HG03095 (cell line): ENCODE measurements around the gene ADAMTS8.
"Not testable (repeated sequence)": the region's sequence is repeated elsewhere in the genome, so short reads cannot be mapped to it uniquely, and the experiment has no call there.

Source experiments
- ATAC-seq: cut with Tn5 transposase; IDR thresholded peaks from one replicate; pipeline ENCODE4 v1.9.1; 2021; ENCODE audit warnings: moderate library complexity; ENCODE audit not compliant: unreplicated experiment

Gene ADAMTS8

DNA sequence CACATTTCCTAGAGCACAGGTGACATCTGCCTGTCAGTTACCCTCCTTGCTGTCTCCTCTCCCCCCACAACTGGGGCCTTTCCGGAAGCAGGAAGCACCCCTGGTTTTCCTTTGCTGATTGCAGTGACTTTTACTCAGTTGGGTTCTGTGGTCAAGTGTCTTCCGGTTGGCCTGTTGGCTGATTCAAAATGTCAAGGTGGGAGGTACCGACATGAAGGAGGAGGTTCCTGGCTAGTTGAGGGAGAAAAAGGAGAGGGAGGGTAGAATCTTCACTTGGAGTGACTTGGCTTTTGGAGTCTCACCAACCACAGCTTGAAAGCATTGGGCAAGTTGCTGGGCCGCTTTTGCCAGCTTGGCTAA lies 10.7 kb upstream of the ADAMTS8 start:
- no peak for ATAC-seq

DNA sequence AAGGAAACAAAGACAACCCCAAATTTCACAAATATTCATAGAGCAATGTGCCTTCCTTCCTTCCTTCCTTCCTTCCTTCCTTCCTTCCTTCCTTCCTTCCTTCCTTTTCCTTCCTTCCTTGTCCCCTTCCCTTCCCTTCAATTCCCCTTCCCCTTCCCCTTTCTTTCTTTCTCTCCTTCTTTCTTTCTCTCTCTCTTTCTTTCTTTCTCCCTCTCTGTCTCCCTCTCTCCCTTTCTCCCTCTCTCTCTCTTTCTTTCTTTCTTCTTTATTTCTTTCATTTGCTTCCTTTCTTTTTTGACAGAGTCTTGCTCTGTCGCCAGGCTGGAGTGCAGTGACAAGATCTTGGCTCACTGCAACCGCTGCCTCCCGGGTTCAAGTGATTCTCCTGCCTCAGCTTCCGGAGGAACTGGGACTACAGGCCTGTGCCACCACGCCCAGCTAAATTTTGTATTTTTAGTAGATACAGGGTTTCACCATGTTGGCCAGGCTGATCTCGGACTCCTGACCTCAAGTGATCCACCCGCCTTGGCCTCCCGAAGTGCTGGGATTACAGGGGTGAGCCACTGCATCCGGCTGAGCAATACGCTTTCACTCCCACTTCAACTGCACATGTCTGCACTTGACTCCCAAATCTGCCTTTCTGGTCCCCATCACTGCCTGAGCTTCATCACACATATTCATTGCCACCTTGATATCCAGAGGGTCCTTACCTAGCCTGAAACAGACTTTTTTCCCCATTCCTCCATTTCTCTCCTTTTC lies 10.2 kb upstream of the ADAMTS8 start:
- ATAC-seq, result not testable (repeated sequence)

DNA sequence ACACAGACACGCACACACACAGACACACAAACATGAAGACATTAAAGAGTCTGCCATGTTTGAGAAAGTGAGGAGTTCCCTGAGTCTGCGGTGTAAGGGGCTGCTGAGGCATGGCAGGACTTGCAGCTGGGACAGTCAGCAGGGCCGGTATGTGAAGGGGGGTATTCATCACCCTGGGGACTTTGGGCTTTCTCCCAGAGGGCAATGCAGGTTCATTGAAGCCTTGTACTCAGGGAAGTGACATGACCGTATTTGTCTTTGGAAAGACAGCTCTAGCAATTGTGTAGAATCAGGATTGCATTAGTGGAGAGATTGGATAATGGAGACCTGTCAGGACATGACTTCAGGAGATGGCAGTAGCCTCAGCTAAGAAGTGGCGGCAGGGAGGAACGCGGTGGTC lies 9.4 kb upstream of the ADAMTS8 start:
- no peak for ATAC-seq

DNA sequence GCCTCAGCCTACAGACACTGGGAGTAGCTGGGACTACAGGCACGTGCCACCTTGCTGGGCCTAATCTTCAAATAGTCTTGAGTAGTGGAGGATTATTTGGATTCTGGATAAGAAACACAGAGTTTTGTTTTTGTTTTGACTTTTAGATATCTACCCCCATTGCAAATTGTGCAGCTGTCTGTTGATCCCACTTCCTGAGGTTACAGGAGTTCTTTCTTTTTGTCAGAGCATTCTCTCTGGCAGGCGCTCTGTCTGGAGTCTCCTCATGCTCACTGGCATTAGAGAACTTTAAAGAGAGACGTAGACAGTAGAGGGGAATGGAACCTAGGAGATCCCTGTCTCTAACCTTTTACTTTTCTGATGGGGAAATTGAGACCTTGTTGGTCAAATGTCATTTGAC lies 7.8 kb upstream of the ADAMTS8 start:
- no peak for ATAC-seq

DNA sequence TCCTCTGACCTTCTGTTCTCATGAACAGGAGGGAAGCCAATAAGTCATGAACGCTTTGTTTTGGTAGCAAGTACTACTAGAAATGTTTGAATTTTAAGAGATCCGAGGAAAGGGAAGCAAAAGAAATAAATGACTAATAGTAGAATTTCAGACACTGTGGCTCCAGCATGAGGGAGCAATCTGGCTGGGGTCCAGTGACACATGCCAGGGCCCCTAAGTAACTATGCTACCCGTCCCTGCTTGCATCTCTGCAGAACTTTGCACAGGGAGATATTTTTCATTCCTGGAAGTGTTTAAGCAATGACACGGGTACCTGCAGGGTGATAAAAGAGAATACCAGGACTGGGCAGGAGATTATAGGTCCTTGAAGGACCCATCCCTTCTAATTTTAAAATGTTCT lies 7.3 kb upstream of the ADAMTS8 start:
- ATAC-seq, result no peak

DNA sequence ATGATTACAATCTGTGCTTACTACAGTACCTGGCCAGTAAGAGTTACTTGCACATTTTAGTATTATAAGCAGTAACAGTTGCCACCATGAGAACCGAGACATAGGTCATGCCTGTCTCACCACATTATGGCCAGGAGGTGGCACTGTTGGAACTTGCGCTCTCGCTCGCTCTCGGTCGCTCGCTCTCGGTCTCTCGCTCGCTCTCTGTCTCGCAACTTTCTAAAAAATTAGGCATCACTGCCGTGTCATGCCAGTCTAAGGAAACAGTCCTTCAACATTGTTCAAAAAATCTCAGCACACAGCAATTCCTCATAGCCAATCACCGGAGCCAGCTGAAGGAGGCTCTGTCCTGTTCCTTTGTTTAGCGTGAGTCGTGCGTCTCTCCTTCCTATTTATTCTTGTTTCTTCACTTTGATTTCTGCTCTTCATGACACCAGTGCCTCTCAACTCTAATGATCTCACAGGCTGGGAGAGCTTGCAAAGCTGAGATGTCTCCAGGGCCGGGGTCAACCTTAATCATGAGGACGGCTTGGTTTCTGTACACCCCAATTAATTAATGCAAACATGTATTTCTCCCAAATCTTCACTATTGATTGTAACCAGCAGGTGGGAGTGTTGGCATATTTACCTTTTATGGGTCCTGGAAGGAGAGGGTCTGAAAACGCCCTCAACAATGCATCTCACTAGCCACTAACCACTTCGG lies 6.3 kb upstream of the ADAMTS8 start:
- peak; percentile 89 for ATAC-seq

GRCh38 chr11:130433357-130433756 lies 4.9 kb upstream of the ADAMTS8 start:
- no peak for ATAC-seq

DNA sequence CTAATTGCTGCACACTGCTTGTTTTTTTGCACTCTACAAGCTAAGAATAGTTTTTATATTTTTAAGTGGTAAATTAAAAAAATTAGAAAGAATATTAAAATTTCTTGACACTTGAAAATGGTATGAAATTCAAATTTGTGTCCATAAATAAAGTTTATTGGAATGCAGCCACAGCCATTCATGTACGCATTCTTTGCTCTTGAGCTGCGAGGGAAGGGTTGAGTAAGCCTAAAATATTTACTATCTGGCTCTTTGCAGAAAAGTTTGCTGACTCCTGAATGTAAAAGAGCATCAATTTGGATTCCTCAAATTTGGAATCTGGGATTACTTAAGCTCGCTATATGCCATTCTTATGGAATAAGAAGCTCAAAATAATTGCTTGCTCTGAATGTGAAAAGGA lies 3.4 kb upstream of the ADAMTS8 start:
- no peak for ATAC-seq

DNA sequence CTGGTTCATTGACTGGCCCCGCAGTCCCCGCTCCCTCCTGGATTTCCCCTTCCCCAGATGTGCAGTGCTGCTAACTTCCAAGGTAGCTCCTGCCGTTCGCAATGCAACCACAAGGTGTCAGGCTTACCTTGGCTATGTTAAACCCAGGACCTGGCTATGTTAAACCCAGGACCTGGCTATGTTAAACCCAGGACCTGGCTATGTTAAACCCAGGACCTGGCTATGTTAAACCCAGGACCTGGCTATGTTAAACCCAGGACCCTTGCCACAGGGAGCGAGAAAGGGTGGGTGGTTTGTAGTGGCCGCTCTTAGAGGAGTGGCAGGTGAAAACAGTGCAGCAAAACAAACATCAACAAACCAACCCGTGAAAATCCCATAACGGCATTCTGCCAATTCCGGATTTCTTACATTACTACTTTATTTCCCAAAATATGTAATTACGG lies 2.9 kb upstream of the ADAMTS8 start:
- no peak for ATAC-seq

DNA sequence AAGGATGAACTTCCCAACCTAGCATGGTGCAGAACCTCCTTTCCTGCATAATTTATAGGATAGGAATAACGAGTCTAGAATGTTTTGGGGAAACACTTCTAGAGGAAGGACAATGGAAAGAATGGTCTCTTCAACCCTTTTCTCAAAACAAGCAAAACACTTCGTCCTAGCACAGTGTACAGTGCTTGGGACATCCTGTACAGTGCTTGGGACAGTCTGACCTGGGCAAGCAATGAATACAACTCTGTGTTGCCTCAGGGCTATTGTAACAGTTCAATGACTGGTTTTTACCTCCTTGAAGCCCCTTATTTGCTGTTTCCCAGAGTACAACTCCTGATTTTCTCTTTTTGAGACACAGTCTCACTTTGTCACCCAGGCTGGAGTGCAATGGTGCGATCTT lies 1.6 kb upstream of the ADAMTS8 start:
- no peak for ATAC-seq

- no peak for ATAC-seq
These were observed 792 bp upstream of the ADAMTS8 start for GRCh38 chr11:130429120-130429681.

DNA sequence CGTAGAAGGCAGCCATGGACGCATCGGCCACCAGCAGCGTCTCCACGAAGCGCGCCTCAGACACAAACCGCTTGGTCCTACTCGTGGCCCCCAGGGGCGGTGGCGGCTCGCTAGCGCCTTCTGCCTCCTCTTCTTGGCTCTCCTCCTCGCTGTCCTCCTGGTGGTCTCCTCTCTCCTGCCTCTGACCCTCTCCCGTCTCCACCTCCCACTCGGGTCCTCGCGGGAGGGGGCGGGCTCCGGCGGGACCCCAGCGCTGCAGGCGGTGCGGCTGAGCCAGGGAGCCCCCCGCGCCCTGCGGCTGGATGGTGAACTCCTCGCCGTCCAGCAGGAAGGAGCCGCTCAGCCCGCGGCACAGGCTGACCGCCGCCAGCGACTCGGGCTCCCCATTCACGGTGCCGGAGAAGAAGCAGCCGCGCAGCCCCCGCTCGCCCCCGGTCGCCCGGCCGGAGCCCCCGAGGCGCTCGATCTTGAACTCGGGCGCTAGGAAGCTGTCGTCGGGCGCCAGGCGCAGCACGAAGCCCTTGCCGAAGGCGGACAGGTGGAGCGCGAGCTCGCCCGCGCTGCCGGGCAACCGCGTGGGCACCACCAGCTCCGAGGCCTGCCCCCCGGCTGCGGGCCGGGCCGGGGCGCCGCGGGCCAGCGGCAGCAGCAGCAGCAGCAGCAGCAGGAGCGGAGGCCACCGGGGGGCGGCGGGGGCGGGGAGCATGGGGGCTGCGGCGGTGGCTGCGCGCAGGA lies 661 bp downstream of the ADAMTS8 start:
- no peak for ATAC-seq

DNA sequence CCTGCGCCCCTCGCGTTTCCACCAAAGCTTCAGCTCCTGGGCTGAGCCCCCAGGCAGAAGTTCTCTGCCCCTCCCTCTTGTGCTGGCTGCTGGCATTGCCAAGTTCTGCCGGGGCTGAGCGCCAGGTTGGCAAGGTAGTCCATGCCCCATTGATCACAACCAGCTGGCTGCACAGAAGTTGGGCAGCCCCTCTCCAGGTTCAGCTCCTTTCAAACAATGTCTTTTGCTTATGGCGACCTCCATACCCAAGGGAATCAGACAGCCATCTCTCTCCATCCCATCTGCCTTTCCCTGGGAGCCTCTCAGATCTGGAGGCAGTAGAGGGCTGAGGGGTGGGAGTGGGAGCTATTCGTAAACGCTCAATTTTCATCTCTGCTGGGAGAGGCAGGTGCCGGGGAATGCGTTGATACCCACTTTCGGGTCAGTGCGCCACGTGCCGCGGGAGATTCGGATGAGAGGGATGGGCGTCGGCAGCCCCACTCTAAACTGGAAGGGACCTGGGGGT lies 1.5 kb downstream of the ADAMTS8 start:
- no peak for ATAC-seq

DNA sequence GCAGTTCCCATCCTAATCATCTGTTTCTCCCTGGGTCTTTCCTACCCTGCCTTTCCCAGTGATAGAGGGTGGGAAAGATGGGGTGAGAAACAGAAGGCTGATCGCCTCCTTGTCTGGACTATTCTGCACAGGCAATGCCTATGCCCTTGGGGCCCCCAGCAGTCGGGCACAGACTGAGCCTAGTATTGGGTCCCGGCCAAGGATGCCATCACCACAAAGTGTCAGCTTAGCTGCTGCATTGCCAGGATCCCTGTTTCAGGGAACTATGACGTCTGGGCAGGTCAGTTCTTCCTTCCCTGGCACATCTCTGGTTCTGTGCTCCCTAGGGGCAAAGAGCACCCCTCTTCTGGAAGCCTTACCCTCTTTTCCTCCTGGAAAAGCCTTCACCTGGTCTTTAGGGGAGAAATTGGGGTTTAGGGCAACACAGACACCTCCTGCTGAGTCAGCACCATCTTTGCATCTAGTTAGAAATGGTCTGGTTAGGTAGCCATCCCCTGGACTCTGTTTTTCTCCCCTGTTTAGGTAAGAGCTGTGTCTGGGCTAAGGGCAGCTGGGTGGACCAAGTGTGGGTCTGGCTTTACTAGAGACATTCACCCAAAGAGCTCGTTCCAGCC lies 2.1 kb downstream of the ADAMTS8 start:
- ATAC-seq, result no peak

DNA sequence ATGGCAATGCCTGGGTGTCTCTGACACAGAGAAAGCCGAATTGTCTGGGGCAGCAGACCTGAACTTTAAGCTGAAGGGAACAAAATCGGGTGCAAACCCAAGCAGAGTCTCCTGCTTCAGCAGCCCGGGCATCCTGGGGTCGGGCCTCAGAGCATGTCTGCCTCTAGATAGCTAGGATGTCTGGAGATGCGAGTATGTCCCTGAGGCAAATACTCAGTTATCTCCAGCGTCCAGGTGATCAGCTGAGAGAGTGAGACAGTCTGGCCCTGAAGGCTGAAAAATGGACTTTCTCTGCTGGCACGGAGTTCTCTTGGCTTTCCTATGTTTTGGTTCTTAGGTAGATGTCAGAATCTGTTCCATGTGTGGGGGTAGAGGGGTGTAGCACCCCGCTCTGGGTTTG lies 3.3 kb downstream of the ADAMTS8 start:
- ATAC-seq, result no peak

DNA sequence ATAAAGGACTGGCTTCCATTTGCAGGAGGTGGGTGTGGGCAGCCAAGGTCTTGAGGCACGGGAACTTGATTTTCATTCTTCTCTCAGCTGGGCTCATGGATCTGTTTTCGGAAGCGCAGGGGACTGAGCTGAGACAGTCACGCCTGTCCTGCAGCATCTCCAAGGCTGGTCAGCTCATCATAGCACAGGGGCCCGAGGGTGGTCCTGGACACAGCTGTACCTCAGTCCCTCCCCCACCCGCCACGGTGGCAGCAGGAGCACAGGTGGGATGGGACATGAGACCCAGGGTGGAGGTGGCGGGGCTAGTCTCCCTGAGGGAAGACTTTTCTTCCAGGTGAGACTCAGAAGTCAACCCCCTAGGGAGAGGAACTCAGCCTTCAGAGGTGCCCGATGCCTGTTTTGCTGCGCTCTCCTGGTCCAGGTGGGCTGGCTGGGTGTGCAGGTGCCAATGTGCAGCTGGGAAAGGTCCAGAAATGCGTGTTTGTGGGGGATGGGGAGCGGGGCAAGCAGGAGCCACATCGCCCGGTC lies 3.7 kb downstream of the ADAMTS8 start:
- ATAC-seq, result no peak

DNA sequence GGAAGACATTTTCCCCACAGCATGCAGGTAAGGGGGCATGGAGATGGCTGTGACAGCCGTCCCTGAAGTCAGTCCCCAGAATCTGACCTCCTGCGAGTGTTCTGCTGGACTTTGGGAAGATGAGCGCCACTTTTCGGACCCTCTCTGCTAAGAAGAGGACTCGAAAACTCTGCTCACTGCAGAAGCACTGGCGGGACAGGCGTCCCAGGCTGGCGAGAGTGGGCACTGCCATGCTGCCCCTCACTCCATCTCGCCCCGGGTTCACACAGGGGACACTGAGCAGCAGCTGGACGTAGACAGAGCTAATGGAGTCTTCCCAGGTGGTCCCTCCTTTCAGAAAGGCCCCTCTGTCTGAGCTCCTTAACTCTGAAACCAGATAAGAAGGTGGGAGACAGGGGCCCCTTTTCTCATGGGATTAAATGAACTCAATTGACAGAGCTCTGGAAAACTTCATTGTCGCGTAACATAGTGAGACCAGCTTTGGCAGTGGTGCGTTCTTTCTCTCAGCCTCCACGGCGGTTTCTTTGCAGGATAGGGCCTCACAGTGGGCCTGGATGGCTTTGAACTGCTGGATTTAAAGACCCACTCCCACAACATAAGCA lies 4.8 kb downstream of the ADAMTS8 start:
- no peak for ATAC-seq

DNA sequence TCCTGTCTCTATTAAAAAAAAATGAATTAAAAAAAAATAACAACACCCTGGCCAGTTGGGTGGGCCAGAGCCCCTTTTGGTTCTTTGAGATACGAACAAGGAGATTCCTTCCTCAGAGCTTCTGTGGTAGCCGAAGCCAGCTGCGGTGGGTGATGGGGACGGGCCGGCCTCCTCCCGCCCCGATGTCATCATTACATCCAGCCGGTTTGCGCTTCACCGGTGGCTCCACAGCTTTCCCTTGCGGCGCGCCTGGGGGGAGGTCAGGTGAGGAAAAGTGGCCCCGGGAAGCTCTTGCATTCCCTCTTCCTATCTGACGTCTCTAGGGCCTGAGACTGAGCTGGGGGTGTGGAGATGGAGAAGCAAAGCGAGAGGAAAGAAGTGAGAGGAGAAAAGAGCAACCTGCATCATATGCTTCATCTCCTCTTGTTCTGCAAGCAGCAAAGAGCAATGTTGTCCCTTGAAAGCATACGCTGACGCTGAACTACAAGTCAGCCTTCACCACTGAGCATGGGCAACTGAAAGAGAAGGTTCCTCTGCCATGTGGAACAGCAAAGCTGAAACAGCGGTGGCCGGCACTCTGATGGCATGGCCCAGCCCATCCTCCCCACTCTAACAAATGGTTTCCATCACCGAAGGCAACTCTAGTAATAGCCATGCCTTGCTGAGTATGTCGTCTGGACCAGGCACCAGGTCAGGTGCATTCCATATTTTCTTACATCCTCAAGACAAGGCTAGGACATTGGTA lies 6.0 kb downstream of the ADAMTS8 start:
- ATAC-seq, result no peak

DNA sequence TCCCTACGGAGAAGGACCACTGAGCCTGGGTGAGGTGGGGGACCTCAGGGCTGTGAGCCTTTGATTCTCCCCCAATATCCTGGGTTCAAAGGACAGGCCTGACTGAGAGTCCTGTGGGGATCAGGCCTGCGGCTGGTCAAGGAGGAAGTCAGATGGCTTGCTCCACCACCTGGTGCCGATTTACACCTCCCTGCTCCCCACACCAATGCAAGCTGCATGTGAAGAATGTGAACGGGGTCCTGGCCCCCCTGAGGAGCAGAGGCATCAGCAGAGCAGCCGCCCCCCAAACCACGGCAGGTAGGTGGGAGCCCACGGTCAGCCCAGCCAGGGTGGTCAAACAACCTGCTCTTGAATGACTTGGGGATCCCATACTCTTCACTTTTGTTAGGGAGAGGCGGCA lies 6.7 kb downstream of the ADAMTS8 start:
- ATAC-seq, result no peak

DNA sequence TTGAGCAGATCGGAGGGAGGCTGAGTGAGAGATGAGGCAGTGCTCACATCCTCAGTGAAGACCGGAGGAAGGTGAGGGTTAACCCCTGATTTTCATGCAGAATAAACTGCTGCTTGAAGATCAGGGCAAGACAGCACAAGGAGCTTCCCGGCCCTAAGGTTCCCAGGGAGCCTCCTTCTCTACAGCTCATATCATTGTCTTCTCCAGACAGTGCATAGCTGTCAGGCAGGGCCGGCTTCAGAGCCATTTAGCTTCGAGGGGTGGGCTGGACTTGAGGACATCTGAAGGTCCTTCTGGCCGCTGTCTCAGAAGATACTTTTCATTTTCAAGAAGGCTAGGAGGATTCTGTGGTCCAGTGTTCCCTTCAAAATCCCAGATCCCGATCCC lies 7.2 kb downstream of the ADAMTS8 start:
- no peak for ATAC-seq
